Caki2 (cell line): Measurements from ENCODE around the gene TAAR2. TPM values are rescaled to one million over a fixed set of nuclear protein-coding genes. Genes with fewer than 3 reads are reported as not detected.
"Not testable (repeated sequence)": the region's sequence is repeated elsewhere in the genome, so short reads cannot be mapped to it uniquely, and the experiment has no call there.

ENCODE experiments used
- DNase-seq: peaks from one replicate; pipeline ENCODE4 v3.0.0-alpha.2; 2015; ENCODE audit warnings: low read depth
- in situ Hi-C: cut with HindIII; loops from 2 replicates; pipeline ENCODE4 v1.10.0; 2016; ENCODE audit warnings: low sequenced_read_pairs, low pct_unique_long_range_greater_than_20kb, mixed read lengths
- total RNA-seq: library from RNA; depleted of rRNA; stranded (reverse); fragments of >200 nt; shearing (Covaris generic); gene quantifications from 2 replicates; pipeline ENCODE4 v1.2.3, GENCODE V29; 2014; ENCODE audit warnings: low replicate concordance; rRNA removed

TAAR2 gene
- not detected in 2 replicates for total RNA-seq

- in situ Hi-C loops = no loop called here
Observed at GRCh38 chr6:132624175-132624574, at the start of gene TAAR2. Gene TAAR2 (minus strand): TSS chr6:132624275. CDS start chr6:132624275, 0 bp downstream.

GRCh38 chr6:132673376-132674094 lies 49.5 kb upstream of the TAAR2 start:
- in situ Hi-C loops = no loop called here
- DNase-seq = no peak

More at GRCh38 chr6:132624175-132624574, at the start of gene TAAR2:
- no peak for DNase-seq

DNA sequence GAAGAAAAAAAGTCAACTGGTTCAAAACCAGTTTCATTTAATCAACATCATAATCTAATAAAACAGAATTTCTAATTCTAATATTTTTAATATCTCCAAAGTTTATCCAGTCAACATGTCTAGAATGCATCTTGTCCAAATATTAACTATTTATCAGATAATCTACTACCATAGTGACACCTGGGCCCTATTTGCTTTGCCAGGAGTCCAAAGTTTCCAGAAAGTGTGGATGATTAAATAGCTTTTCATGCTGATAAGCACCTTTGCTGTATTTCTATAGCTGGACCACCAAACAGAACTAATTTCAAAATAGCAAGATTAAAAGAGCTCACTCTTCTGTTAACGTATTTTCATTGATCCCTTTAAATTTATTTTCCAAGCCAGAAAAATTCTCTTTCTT lies 47.2 kb upstream of the TAAR2 start:
- in situ Hi-C loops = no loop called here
- DNase-seq = no peak

GRCh38 chr6:132669690-132670291 lies 45.7 kb upstream of the TAAR2 start:
- in situ Hi-C loops = no loop called here
- peak; percentile 62 for DNase-seq

GRCh38 chr6:132666118-132666517 lies 42.0 kb upstream of the TAAR2 start:
- in situ Hi-C loops = no loop called here
- no peak for DNase-seq

GRCh38 chr6:132664309-132665034 lies 40.4 kb upstream of the TAAR2 start:
- DNase-seq = no peak
- in situ Hi-C loops = no loop called here

GRCh38 chr6:132663661-132664060 lies 39.6 kb upstream of the TAAR2 start:
- DNase-seq = no peak
- in situ Hi-C loops = no loop called here

DNA sequence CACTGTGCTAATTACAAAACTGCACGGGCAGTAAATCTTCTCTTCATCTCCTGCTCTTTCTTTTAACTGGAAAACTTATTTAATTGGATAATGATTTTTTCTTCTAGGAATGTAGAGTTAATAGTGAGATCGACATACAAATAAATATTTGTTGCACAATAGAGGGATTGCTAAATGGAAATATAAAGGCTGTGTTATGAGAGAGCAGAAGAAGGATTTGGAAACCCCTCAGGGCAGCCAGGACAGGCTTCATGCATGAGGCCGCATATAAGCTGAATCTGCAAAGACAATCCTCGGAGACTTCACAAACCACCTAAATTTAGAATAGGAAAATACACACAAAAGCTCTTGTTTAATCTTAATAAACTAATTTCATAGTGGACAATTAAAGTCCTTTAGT lies 37.8 kb upstream of the TAAR2 start:
- DNase-seq = no peak
- in situ Hi-C loops = no loop called here

DNA sequence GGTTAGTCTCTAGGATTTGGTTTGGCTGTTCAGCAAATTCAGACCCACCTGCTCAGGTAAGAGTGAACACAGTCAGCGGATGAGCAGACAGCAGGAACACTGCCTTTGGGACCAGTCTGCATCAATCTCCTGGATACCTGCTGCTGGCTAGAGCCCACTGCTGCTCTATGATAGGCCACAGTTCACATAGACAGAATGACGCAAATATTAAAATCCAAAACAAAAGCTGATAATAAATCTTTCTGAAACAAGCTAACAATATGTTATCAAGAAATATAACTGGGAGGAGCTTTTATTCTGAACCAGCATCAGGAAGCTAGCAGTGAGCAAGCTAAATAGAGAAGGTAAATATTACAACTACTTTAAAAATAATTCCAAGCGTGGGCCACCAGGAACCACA lies 35.0 kb upstream of the TAAR2 start, which contains the start of gene TAAR1:
TSS of gene TAAR1 (minus strand) at position 101 of the 400 bp plus-strand sequence. CDS start 13,179 bp downstream, outside the sequence.
- DNase-seq = no peak
- in situ Hi-C loops = no loop called here

DNA sequence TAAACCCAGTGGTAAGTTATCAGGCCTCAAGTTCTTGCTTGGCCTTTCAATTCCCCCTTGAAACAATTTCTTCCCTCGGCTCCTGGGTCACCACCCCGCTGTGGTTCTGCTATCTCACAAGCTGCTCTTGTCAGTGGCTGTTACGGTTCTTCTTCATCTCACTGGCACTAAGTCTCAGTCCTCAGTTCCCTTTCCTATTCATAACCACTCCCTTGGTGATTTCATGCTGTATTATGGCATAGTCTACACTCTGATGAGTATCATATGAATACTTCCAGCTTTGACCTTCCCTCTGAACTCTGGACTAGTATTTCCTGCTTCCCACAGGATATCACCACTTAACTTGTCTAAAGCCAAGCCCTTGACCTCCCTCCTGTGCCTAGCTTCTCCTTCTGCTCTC lies 27.0 kb upstream of the TAAR2 start:
- in situ Hi-C loops = no loop called here
- DNase-seq = no peak

DNA sequence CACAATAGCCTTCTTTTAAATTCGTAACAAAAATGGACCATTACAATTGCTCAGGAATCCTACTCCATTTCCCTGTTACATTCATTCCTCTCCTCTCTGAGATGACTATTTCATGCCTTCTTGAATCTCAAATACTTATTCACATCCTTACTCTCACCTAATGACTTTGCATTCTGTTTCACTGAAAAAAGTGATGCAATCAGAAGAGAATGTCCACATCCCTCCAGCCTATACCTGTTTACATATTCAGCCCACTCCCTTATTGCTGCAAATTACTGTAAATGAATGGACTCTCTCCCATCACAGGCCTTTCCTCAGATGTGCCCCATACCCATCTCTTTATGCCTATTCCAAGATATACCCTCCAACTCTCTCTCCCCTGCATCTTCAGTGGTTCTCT lies 26.4 kb upstream of the TAAR2 start:
- no peak for DNase-seq
- in situ Hi-C loops = no loop called here

DNA sequence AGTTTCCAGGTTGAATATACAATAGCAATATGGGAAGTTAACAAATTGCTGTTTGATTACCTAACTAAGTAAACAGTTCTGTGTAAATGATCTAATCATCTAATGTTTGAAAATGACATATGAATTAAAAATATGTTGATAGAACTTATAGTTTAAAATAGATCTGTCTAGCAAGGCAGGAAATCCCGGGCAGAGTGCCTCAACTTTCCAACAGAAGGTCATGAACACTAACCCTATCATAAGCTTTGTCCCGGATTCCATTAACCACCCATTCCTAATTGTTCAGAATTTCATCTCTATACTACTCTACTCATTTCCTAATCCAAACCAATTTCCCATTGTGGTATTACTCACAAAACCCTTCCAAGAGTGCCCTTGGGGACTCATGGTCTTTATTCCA lies 24.8 kb upstream of the TAAR2 start:
- DNase-seq = no peak
- in situ Hi-C loops = no loop called here

GRCh38 chr6:132648356-132648755 lies 24.3 kb upstream of the TAAR2 start:
- in situ Hi-C loops = no loop called here
- no peak for DNase-seq

DNA sequence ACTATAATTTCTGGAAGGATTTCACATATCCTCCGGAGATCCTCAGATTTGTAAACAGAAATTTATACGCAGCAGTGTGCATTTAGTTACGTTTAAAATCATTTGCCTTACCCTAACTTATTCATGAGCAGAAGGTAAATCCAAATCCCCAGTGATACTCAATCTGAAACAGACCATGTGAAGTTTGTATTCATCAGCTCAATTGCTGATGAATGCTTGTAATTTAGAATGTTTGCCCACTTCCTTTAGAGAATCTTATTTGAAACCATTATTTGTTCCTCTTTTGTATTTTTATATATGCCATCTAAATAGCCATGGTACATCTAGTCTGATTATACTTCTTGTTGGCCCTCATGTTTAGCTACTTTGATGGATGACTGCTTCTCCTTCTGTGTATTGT lies 19.5 kb upstream of the TAAR2 start:
- in situ Hi-C loops = no loop called here
- DNase-seq = no peak

DNA sequence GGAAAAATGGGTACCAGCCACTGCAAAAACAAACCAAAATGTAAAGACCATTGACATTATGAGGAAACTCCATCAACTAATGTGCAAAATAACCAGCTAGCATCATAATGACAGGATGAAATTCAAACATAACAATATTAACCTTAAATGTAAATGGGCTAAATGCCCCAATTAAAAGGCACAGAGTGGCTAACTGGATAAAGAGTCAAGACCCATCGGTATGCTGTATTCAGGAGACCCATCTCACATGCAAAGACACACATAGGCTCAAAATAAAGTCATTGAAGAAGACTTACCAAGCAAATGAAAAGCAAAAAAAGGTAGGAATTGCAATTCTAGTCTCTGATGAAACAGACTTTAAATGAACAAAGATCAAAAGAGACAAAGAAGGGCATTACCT lies 13.1 kb upstream of the TAAR2 start:
- DNase-seq, in situ Hi-C loops: not testable (repeated sequence)

GRCh38 chr6:132635906-132636305 lies 11.8 kb upstream of the TAAR2 start:
- DNase-seq, in situ Hi-C loops: not testable (repeated sequence)

DNA sequence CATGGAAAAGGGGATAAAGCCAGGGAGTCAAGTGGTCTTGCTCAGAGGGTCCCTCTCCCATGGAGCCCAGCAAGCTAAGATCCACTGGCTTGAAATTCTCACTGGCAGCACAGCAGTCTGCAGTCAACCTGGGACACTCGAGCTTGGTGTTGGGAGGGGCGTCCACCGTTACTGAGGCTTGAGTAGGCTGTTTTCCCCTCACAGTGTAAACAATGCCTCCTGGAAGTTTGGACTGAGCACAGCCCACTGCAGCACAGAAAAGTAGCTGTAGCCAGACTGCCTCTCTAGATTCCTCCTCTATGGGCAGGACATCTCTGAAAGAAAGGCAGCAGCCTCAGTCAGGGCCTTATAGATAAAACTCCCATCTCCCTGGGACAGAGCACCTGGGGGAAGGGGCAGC lies 11.2 kb upstream of the TAAR2 start:
- DNase-seq, in situ Hi-C loops: not testable (repeated sequence)

- DNase-seq = no peak
- in situ Hi-C loops = no loop called here
Observed at GRCh38 chr6:132634796-132635195, 10.7 kb upstream of the TAAR2 start.

- in situ Hi-C loops = no loop called here
- no peak for DNase-seq
Observed at GRCh38 chr6:132633362-132633761, 9.3 kb upstream of the TAAR2 start.
